ENCODE measurements around the gene CENPH. TPM values are rescaled to one million over a fixed set of nuclear protein-coding genes. Genes with fewer than 3 reads are reported as not detected.
"Not testable (repeated sequence)": the region's sequence is repeated elsewhere in the genome, so short reads cannot be mapped to it uniquely, and the experiment has no call there.

The CENPH gene
- polyA plus RNA-seq, 1 donor = 9.1 TPM

DNA sequence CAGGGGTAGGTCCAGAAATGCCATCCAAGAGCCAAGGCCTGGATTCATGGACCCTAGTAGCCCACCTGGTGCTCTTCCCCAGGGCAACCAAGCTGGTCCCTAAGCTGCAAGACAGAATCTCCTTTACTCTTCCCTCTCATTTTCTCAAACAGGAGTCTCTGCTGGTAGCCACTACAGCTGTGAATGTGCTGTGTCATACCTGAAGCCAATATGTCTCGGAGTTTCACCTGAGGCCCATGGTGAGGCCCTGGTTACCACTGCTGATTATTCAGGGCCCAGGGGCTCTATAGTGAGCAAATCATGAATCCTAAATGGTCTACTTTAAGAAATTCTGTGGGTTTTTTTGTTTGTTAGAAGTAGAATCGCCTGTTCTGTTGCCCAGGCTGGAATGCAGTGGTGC, 61.2 kb downstream of the CENPH start:
- no peak for DNase-seq (ENCODE audit: low read depth)

DNA sequence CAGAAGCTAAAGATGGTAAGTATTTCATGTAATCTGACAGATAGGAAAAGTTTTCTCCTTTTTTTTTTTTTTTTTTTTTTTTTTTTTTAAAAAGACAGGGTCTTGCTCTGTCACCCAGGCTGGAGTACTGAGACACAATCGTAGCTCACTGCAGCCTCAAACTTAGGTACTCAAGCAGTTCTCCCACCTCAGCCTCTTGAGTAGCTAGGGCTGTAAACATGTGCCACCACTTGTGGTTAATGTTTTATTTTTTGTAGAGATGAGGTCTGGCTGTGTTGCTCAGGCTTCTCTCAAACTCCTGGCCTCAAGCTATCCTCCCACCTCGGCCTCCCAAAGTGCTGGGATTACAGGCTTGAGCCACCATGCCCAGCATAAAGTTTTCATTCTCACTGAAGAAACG, 63.1 kb downstream of the CENPH start:
- no peak for DNase-seq (ENCODE audit: low read depth)

DNA sequence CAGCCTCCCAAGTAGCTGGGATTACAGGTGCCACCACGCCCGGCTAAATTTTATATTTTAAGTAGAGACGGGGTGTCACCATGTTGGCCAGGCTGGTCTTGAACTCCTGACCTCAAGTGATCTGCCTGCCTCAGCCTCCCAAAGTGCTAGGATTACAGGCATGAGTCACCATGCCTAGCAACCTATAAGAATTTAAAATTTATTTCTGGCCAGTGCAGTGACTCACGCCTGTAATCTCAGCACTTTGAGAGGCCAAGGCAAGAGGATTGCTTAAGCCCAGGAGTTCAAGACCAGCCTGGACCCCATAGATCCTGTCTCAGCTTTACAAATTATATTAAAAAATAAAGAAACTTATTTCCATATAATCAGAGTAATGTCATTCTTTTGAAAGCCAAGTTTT, 66.6 kb downstream of the CENPH start:
- not testable (repeated sequence) for DNase-seq (ENCODE audit: low read depth)

DNA sequence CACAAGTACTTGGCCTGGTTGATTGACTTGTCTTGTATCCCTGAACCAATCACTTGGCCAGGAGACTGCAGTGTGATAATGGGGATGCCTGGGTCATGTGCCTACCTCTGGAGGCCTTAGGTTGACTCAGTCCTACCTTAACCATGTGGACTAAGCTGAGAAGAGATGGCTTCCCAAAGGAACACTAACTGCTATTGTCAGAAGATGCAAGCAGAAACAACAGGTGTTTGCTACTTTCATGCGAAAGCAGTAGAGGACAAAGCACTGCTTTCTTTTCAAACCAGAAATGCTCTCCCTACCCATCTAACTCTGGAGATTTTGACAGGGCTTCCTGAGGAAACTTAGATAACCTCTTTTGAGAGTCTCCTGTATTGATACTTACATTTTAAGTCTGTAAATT, 68.2 kb downstream of the CENPH start:
- no peak for DNase-seq (ENCODE audit: low read depth)

Other genes starting within 250 kb of the CENPH start
- gene SLC30A5, start 95.6 kb upstream of the CENPH start, polyA plus RNA-seq (ENCODE audit: insufficient read length) = 39.4 TPM
- 28.4 TPM for gene CCNB1, start 22.4 kb upstream of the CENPH start, polyA plus RNA-seq (ENCODE audit: insufficient read length)
- gene CDK7, start 45.3 kb downstream of the CENPH start, polyA plus RNA-seq (ENCODE audit: insufficient read length) = 21.5 TPM
- 3.8 TPM for gene CCDC125, start 143.2 kb downstream of the CENPH start, polyA plus RNA-seq (ENCODE audit: insufficient read length)
- gene AK6, start 179.9 kb downstream of the CENPH start, polyA plus RNA-seq (ENCODE audit: insufficient read length) = 38.0 TPM
- gene TAF9, start 179.9 kb downstream of the CENPH start, polyA plus RNA-seq (ENCODE audit: insufficient read length) = 35.6 TPM
- gene RAD17, start 180.2 kb downstream of the CENPH start, polyA plus RNA-seq (ENCODE audit: insufficient read length) = 25.1 TPM
- gene MARVELD2, start 225.5 kb downstream of the CENPH start, polyA plus RNA-seq (ENCODE audit: insufficient read length) = 0.10 TPM